H7 (cell line): ENCODE measurements around the gene PRDM11. TPM values are rescaled to one million over a fixed set of nuclear protein-coding genes. Genes with fewer than 3 reads are reported as not detected.
A peak's percentile ranks its signal among the peaks of the same experiment; 100 is the strongest.

Source experiments
- DNase-seq: peaks from one replicate; pipeline ENCODE4 v3.0.0; 2012
- H3K27me3 ChIP-seq: 2 replicates; pipeline ENCODE4 v1.6.0; 2011; ENCODE audit warnings: mild to moderate bottlenecking, low read length; ENCODE audit not compliant: control insufficient read depth, insufficient read depth
- H3K36me3 ChIP-seq: replicated peaks from 2 replicates; pipeline ENCODE4 v1.5.1; 2011; ENCODE audit warnings: low read length; ENCODE audit not compliant: control insufficient read depth, insufficient read depth
- H3K4me3 ChIP-seq: 2 replicates; pipeline ENCODE4 v1.5.1; 2011; ENCODE audit warnings: low read depth, mild to moderate bottlenecking, control low read depth, low read length, moderate library complexity; ENCODE audit not compliant: insufficient read depth
- total RNA-seq: library from RNA; depleted of rRNA; stranded (reverse); fragments of >200 nt; shearing (Covaris generic); gene quantifications from 2 replicates; pipeline ENCODE4 v1.2.3, GENCODE V29; 2014; rRNA removed

Gene PRDM11
- 2.0 and 2.6 TPM in 2 replicates for total RNA-seq

DNA sequence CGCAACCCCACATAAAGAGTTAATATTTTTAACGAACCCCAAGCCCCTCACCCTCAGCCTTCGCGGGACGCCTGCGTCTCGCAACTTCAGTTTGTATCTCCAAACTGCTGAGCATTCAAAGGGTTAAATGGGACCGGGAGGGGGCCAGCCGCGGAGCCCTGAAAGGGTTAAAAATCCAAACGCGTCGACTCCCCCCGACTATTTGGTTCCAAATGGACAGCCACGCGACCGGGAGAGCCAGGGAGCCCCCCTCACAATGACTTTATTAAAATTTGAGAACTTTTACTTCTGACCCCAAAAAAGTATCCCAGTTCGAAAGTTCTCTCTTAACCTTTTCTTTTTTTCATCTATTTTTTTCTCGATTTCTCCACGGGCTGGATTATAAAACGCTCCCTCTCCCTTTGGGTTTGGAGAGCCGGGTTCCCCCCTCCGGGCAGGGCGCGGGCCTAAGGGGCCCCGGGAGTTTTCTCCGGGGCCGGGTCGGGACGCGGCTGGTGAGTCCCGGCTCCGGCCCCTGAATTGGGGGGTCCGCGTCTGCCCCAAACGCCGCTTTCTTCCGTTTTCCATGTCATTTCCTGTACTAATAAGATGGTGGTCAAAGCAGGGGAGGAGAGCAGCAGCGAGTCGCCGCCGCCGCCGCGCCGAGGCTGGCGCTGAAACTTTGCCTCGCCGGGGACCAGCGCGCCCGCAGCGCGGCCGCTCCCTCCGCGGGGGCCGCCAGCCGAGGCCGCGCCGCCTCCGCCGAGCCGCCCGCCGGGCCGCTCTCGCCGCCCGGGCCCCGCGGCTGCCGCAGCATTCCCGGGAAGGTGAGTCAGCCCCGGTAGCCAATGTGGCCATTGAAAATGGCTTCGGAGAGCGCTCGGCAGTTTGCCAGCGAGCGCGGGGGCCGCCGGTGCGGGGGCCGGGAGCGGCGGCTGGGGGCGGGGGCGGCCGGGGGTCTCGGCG is at the start of gene PRDM11:
TSS of gene PRDM11 (plus strand) at position 568 of the 945 bp plus-strand sequence. CDS start 35,128 bp downstream, outside the sequence.
- no peaks in the 10 kb centered on the region; the same call in 1 of the 2 replicates for H3K36me3 ChIP-seq
- peaks cover 16% of the 10 kb centered on the region for H3K27me3 ChIP-seq
- DNase-seq: peak; percentile 65

DNA sequence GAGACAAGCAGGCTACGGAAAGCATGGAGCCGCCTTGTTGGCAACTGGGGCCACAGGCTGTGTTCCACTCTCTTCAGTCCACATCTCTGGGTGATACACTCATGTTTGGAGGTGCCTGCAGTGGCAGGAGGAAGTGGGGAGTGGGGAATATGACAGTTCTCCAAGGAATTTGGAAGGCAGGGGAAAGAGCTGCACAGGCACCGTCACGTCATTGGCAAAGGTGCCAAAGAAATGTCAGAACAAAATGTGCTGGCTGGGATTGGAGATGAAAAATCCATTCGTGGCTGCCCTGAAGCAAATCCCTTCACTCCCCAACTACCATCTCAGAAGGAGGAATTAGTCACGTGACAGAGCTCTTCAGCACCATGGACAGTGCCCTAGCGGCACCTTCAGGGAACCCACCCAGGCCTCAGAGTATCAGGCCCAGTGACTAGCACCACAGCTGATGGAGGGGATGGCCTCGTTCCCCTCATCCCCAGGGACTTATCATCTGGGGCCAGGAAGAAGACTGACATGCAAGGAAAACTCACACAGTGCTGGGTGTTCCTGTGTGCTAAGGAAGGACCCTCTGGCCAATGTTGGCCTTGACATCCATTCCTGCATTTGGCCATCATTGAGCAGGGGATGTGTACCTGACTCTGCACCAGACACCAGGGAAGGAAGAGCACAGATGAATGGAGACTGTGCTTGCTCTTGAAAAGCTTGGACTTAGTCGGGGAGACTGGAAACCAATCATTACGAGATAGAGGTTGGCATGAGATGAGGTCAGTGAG is 48.5 kb upstream of the PRDM11 start:
- DNase-seq: peak; percentile 88
- H3K27me3 ChIP-seq: peaks cover 2% of the 10 kb centered on the region; the same call in 1 of the 2 replicates
- H3K4me3 ChIP-seq: no peak overlapping the region
- H3K36me3 ChIP-seq: no peaks in the 10 kb centered on the region

More for the DNA sequence above, at the start of gene PRDM11:
- peak within 1 kb of the TSS; percentile 80 for H3K4me3 ChIP-seq

DNA sequence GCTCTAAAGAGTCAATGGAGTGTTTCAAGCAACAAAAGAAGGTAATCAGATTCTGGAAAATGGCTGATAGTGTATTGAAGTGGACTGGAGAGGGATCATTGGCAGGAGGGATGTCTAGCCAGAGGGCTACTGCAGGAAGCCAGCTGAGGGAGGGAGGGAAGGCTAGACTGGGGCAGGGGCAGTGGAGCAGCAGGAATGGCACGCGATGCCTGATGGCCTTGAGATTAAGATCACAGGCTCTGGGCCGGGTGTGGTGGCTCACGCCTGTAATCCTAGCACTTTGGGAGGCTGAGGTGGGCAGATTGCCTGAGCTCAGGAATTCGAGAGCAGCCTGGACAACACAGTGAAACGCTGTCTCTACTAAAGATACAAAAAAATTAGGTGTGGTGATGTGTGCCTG is 47.5 kb upstream of the PRDM11 start:
- H3K4me3 ChIP-seq: no peak overlapping the region
- H3K36me3 ChIP-seq: no peaks in the 10 kb centered on the region
- no peak for DNase-seq
- peaks cover 2% of the 10 kb centered on the region; the same call in 1 of the 2 replicates for H3K27me3 ChIP-seq

DNA sequence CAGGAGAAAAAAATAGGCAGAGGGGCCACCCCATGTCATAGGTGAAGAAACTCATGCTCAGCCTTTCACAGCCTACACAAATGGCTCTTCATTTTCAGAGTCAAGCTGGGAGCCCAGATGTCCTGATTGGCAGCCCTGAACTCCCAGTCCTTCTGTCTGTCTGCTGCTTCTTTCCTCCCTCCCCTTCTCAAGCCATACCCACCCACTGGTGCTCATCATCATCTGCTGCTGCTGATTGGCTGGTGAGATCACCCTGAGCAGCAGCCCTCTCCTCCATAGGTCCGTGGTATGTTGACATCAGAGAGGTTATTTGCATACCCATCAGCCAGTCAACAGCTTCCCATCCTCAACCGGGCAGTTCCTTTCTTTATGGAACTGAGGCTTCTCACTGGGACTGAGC is 46.1 kb upstream of the PRDM11 start:
- Histone ChIP-seq H3K36me3 (no peaks in the 10 kb centered on the region), H3K27me3 (no peaks in the 10 kb centered on the region; the same call in 1 of the 2 replicates), H3K4me3 (no peak overlapping the region)
- DNase-seq: peak; percentile 90

DNA sequence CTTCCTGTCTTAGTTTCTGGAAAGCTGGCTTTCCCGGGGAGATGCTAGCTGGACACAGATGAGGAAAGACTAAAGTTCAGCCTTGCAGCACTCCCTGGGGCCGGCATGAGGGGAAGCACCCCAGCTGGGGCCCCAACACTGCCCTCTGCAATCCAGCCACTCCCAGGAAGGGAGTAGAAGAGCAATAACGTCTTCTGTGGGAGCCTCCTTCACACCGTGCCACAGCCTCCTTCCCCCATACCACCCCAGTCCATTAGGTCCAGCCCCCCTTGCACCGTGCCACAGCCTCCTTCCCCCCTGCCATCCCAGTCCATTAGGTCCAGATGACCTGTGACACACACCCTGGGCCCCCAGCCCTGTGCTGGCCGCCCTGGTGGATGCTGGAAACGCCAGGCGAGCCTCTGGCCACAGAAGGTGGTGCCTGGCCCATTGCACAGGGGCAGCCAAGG is 44.1 kb upstream of the PRDM11 start:
- no peak for DNase-seq
- H3K27me3 ChIP-seq: no peaks in the 10 kb centered on the region; the same call in 1 of the 2 replicates
- H3K36me3 ChIP-seq: no peaks in the 10 kb centered on the region
- no peak overlapping the region for H3K4me3 ChIP-seq

DNA sequence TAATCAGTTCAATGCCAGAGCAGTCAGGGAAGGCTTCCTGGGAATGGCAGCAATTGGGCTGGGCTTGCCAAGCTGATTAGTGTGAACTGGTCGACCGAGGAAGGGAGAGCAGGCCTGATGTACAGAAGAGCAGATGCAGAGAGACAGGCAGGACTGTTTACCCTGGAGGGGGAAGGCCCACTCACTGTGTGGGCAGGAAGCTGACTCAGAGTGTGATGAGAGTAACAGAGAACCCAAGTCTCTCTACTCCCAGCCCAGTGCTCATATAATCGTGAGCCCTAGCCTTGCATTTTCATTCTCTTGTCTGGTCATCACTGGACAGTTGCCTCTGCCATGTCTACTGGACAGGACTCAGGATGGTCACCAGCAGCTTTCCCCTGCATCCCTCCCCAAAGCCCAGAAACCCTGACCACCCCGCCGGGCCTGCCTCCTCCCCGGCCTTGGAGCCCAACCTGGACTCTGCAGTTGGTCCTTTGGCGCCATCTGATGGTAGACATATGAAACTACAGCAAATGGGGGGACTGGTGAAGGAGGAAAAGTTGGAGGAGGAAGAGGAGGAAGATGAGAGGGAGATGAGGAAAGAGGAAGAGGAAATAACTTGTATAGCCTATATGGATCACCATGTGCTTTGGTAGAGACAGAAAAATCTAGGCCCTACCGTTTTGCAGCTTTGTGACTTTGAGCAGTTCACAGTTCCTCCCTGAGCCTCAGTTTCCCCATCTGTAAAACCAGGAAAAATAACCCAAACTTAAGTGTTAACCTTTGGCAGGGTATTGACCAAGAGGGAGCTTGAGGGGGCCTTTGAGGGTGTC is 43.4 kb upstream of the PRDM11 start:
- peak; percentile 92 for DNase-seq
- Histone ChIP-seq H3K4me3 (no peak overlapping the region), H3K27me3 (no peaks in the 10 kb centered on the region; the same call in 1 of the 2 replicates), H3K36me3 (no peaks in the 10 kb centered on the region)

DNA sequence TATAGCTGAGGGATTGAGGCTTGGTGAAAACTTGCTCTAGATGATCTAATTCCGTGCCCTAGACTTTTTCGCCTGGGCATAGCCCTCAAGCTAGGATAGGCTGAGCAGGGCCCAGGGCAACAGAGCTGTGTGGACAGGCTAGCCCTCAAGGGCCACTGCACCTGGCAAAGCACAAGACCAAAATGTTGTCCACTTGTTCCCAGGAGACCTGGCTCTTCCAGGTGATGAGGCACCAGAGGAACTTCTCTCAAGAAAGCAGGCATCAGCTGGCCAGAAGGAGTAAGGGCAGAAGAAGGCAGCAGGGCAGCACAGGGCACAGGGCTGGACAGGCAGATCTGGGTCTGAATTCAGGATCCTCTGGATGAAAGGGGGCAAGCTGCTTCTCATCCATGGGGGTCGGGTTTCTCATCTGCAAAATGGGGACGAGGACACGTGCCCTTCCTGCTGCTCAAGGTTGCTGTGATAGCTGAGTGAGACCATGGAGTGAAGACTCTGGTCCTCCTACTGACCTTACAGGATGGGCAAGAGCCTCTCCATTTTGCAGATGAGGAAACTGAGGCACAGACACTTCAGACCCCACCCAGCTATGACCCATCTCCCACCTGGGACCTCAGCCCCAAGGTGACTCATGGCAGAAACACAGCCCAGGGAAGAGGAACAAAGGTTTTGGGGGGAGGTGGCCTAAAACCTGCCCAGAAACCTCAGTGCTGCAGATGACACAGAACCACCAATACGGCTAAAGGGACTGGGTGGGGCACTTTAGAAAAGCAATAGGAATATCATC is 42.2 kb upstream of the PRDM11 start:
- DNase-seq: no peak
- Histone ChIP-seq H3K36me3 (no peaks in the 10 kb centered on the region), H3K4me3 (no peak overlapping the region), H3K27me3 (no peaks in the 10 kb centered on the region; the same call in 1 of the 2 replicates)

DNA sequence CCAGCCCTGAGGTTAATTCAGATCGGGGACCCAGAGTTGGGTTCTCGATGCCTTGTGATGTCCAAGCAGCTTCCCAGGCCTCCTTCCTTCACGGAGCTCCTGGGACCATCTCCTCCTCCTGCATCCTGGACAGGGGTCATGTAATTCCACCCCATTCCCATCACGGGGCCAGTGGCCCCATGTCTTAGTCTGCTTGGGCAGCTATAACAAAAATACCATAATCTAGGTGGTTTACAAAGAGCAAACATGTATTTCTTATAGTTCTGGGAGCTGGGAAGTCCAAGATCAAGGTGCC is 41.7 kb upstream of the PRDM11 start:
- Histone ChIP-seq H3K4me3 (no peak overlapping the region), H3K36me3 (no peaks in the 10 kb centered on the region), H3K27me3 (no peaks in the 10 kb centered on the region; the same call in 1 of the 2 replicates)
- DNase-seq: no peak

DNA sequence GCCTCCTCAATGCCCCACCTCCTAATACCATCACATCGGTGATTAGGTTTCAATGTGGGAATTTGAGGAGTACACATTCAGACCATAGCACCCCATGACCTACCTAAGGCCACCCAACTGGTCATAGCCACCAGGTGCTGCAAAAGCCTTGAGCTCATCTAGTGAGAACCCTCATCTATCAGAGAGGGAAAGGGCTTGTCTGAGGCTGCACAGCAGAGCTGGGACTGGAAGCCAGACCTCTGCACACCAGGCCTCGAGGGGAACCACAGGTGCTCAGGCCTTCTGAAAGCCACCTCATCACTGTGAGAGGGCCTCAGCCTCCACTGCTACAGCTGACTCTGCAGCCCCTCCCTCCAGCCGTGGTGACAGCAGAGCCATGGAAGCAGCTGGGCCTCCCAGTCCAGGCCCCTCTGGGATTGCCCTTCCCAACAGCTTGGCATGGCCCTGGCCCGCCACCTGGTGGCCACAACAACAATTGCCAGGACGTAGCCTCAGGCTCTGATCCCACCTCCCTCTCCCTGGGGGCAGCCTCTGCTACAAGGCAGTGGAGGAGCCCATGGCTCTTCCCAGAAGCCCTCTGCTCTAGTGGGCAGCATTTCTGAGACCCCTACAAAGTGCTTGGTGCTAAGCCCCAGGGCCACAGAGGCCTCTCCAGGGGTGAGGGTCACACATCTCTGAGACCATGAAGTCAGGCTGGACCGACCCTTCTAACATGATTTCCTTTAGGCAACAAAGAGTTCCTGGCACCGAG is 41.0 kb upstream of the PRDM11 start:
- Histone ChIP-seq H3K36me3 (no peaks in the 10 kb centered on the region), H3K27me3 (no peaks in the 10 kb centered on the region; the same call in 1 of the 2 replicates), H3K4me3 (no peak overlapping the region)
- DNase-seq: peak; percentile 94

DNA sequence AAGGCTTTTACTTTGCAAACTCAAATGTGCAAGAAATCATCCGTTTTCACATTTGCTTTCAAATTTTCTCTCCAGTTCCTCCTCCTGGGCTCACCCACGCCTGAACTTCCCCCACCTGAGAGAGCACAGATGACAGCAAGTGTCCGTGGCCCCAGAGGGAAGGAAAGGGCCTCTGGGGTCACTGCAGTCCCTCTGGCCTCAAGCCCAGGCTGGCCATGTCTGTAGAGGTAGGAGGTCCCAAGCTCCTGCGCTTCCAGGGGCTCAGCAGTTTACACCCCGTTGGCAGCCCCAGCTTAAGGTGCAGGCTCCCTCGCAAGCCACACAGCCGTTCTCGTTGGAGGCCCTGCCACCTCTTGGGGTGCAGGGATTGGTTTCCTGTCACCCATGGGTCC is 40.5 kb upstream of the PRDM11 start:
- Histone ChIP-seq H3K27me3 (no peaks in the 10 kb centered on the region; the same call in 1 of the 2 replicates), H3K36me3 (no peaks in the 10 kb centered on the region), H3K4me3 (no peak overlapping the region)
- DNase-seq: no peak

DNA sequence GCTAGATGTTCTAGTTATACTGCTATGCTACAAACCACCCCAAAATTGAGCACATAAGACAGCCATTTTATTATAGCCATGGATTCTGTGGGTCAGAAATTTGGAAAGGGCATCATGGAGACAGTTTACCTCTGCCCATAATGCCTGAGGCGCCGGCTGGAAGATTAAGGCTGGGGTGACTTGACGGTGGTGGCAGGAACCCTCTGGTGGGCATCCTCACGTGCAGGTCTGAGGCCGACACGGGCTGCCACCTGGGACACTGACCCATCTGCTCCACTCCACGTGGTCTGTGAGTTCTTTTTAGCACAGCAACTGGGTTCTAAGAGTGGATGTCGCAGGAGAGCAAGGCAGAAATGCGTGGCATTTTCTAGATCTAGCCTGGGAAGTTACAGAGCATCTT is 40.0 kb upstream of the PRDM11 start:
- Histone ChIP-seq H3K36me3 (no peaks in the 10 kb centered on the region), H3K4me3 (no peak overlapping the region), H3K27me3 (no peaks in the 10 kb centered on the region; the same call in 1 of the 2 replicates)
- DNase-seq: no peak

DNA sequence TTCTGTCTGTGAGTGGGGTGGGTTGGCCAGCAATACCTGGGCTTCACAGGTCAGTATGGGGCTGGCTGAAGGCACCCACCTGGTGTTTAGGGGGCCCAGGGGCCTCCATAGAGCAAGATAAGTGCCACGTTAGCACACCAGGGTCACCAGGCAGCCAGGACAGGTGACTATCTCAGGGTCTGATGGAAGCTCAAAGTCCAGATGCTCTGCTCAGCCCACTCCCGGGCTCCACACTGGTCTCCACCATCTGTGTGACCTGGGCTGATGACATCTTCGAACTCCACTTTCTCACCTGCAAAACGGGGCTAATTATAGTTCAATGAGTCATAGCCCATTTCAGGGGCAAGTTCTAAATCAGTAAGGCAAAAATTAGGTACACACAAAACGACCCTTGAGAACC is 39.4 kb upstream of the PRDM11 start:
- DNase-seq: no peak
- H3K27me3 ChIP-seq: no peaks in the 10 kb centered on the region; the same call in 1 of the 2 replicates
- no peak overlapping the region for H3K4me3 ChIP-seq
- H3K36me3 ChIP-seq: no peaks in the 10 kb centered on the region
